Transverse colon (tissue), 4 donors: Measurements from ENCODE around the gene ZBTB12. TPM values are rescaled to one million over a fixed set of nuclear protein-coding genes. Genes with fewer than 3 reads are reported as not detected.
"Not testable (repeated sequence)": the region's sequence is repeated elsewhere in the genome, so short reads cannot be mapped to it uniquely, and the experiment has no call there.

Experiments
- DNase-seq: peaks from one replicate; pipeline ENCODE4 v3.0.0-alpha.2; 2019
- H3K27ac ChIP-seq, 4 donors: fragments of 200-600 bp; sonication (generic); 2 replicates each; pipeline ENCODE4 v1.5.1; 2016 to 2018; ENCODE audit warnings: inconsistent platforms in 4 of 4
- H3K27me3 ChIP-seq: fragments of 200-600 bp; sonication (generic); 2 replicates; pipeline ENCODE4 v1.5.1; 2017; ENCODE audit warnings: inconsistent platforms
- H3K36me3 ChIP-seq, 4 donors: fragments of 200-600 bp; sonication (generic); 2 replicates each; pipeline ENCODE4 v1.5.1; 2017 to 2019; ENCODE audit warnings: inconsistent platforms in 4 of 4
- H3K4me1 ChIP-seq, 4 donors: fragments of 200-600 bp; sonication (generic); 2 replicates each; pipeline ENCODE4 v1.5.1; 2017 to 2020; ENCODE audit warnings: inconsistent platforms in 4 of 4
- H3K4me3 ChIP-seq, 4 donors: fragments of 200-600 bp; sonication (generic); 1 replicate in 1 of 4; 2 replicates in 3 of 4; pipeline versions ENCODE4 v1.5.1 to v1.6.1; 2017 to 2019; ENCODE audit warnings: inconsistent platforms in 4 of 4
- H3K9me3 ChIP-seq, 2 donors: fragments of 200-600 bp; sonication (generic); 2 replicates each; pipeline ENCODE4 v1.5.1; 2017 to 2019; ENCODE audit warnings: inconsistent platforms in 2 of 2
- CTCF ChIP-seq, 5 experiments: fragments of 200-600 bp in 3 of 5; fragments of 450-650 bp in 2 of 5; sonication (generic) in 3 of 5; IDR thresholded peaks; 1 replicate in 2 of 5; 2 replicates in 3 of 5; pipeline ENCODE4 v1.5.1; 2016 to 2017; ENCODE audit warnings: antibody characterized with exemption in 5 of 5, inconsistent platforms in 3 of 5, mild to moderate bottlenecking in 2 of 5, moderate library complexity in 1 of 5
- EP300 ChIP-seq: sonication (generic); formaldehyde crosslinking; IDR thresholded peaks from one replicate; pipeline ENCODE4 v1.6.1; 2017; ENCODE audit warnings: antibody characterized with exemption, low read depth
- POLR2A ChIP-seq: fragments of 450-650 bp; IDR thresholded peaks from one replicate; pipeline ENCODE4 v1.6.1; 2016; ENCODE audit warnings: antibody characterized with exemption, mild to moderate bottlenecking, moderate library complexity
- POLR2AphosphoS5 ChIP-seq, 3 donors: sonication (generic); formaldehyde crosslinking; IDR thresholded peaks; one replicate each; pipeline ENCODE4 v1.6.1; 2016; ENCODE audit warnings: antibody characterized with exemption in 3 of 3
- WGBS, 2 donors: methylation state at CpG; one replicate each; pipeline ENCODE4 v1.1.5; 2018; ENCODE audit warnings: low coverage in 1 of 2; 5-methylcytosine and 5-hydroxymethylcytosine counted together
- in situ Hi-C, 4 donors: fragments of 200-750 bp; cut with MboI; loops; one replicate each; pipeline versions ENCODE4 v1.15.0 to v1.15.1; 2017; ENCODE audit warnings: low sequenced_read_pairs in 3 of 4, low pct_ligation_motif_present in 1 of 4, low pct_unique_long_range_greater_than_20kb in 1 of 4
- intact Hi-C: fragments of 100-400 bp; cut with DNase I; formaldehyde crosslinking; loops from one replicate; pipeline ENCODE4 v1.15.1; 2023; ENCODE audit warnings: low total_unique reads
- total RNA-seq, 4 donors: library from RNA; depleted of rRNA; stranded (reverse); fragments of >200 nt; gene quantifications; one replicate each; pipeline ENCODE4 v1.1.0, GENCODE V29; 2016

ZBTB12 gene
- total RNA-seq, 4 donors from 2014 or later, result 0.14 to 1.3 (median 0.77) TPM

GRCh38 chr6:31935823-31936222 is 33.9 kb upstream of the ZBTB12 start:
- H3K4me1 ChIP-seq, result no peaks in the 10 kb centered on the region
- intact Hi-C loops (no loop called here), in situ Hi-C loops (no loop called here)
- TF ChIP-seq CTCF (IDR thresholded peaks at IDR 0.05) (no peak), EP300 (no peak), POLR2A (no peak)
- DNase-seq, result no peak
- no peak overlapping the region for H3K27ac ChIP-seq
- 79 to 83% methylated on average over 2 to 9 of the region's 9 CpGs for WGBS, 2 donors
- no peaks in the 10 kb centered on the region for H3K27me3 ChIP-seq
- H3K4me3 ChIP-seq, result no peak overlapping the region
- H3K36me3 ChIP-seq, result no peaks in the 10 kb centered on the region
- H3K9me3 ChIP-seq, result no peaks in the 10 kb centered on the region

- Histone ChIP-seq H3K9me3 (no peaks in the 10 kb centered on the region), H3K27ac (no peak overlapping the region), H3K4me1 (no peaks in the 10 kb centered on the region), H3K27me3 (no peaks in the 10 kb centered on the region), H3K4me3 (no peak overlapping the region), H3K36me3 (no peaks in the 10 kb centered on the region)
- DNase-seq, result no peak
- no peak for TF ChIP-seq POLR2AphosphoS5 (IDR thresholded peaks at IDR 0.05)
- no peak for TF ChIP-seq EP300
- TF ChIP-seq POLR2A, result no peak
- WGBS, 2 donors, result 73 to 81% methylated on average over 3 of the region's 3 CpGs
- in situ Hi-C loops (no loop called here), intact Hi-C loops (no loop called here)
These were observed 33.1 kb upstream of the ZBTB12 start for GRCh38 chr6:31935021-31935420.

- WGBS, 2 donors, result 88% methylated on average over 19 of the region's 19 CpGs; no CpG with 5 or more reads in 1 of the 2 donors
- intact Hi-C loops, result no loop called here
These were observed 31.7 kb upstream of the ZBTB12 start for GRCh38 chr6:31933537-31933936.

GRCh38 chr6:31932137-31932536 is 30.3 kb upstream of the ZBTB12 start:
- DNase-seq, H3K9me3 ChIP-seq, H3K36me3 ChIP-seq, intact Hi-C loops, H3K27me3 ChIP-seq, in situ Hi-C loops, H3K27ac ChIP-seq, H3K4me3 ChIP-seq, H3K4me1 ChIP-seq: not testable (repeated sequence)
- 97% methylated on average over 17 of the region's 32 CpGs; no CpG with 5 or more reads in 1 of the 2 donors for WGBS, 2 donors

More at GRCh38 chr6:31933537-31933936, 31.7 kb upstream of the ZBTB12 start:
- no peaks in the 10 kb centered on the region for H3K4me1 ChIP-seq
- no peak overlapping the region for H3K27ac ChIP-seq
- no peak for DNase-seq
- no peaks in the 10 kb centered on the region for H3K36me3 ChIP-seq
- no peak for TF ChIP-seq EP300
- no peak for TF ChIP-seq CTCF (IDR thresholded peaks at IDR 0.05)
- no peak overlapping the region for H3K4me3 ChIP-seq
- no peaks in the 10 kb centered on the region for H3K9me3 ChIP-seq
- in situ Hi-C loops, result no loop called here
- H3K27me3 ChIP-seq, result no peaks in the 10 kb centered on the region

GRCh38 chr6:31930962-31931361 is 29.1 kb upstream of the ZBTB12 start:
- intact Hi-C loops, result no loop called here
- no peaks in the 10 kb centered on the region for H3K9me3 ChIP-seq
- no peaks in the 10 kb centered on the region for H3K36me3 ChIP-seq
- no peak overlapping the region for H3K27ac ChIP-seq
- H3K27me3 ChIP-seq, result no peaks in the 10 kb centered on the region
- 89 to 100% methylated on average over 1 of the region's 1 CpG for WGBS, 2 donors
- no peak for TF ChIP-seq POLR2AphosphoS5 (IDR thresholded peaks at IDR 0.05)
- no peak for TF ChIP-seq EP300
- no peak for TF ChIP-seq POLR2A
- TF ChIP-seq CTCF (IDR thresholded peaks at IDR 0.05), result no peak
- no peak overlapping the region for H3K4me3 ChIP-seq
- DNase-seq, result no peak
- H3K4me1 ChIP-seq, result no peaks in the 10 kb centered on the region
- in situ Hi-C loops, result no loop called here
